Small intestine (tissue), 7 donors: Measurements from ENCODE around the gene IL1RL1. TPM values are rescaled to one million over a fixed set of nuclear protein-coding genes. Genes with fewer than 3 reads are reported as not detected.

Experiments
- DNase-seq, 2 donors: peaks; one replicate each; pipeline versions ENCODE4 v3.0.0 to v3.0.0-alpha.2; 2013
- FAIRE-seq: peaks from 2 replicates; lab custom pipeline; 2012; peaks lifted over from hg19 to GRCh38; lab: Jason Lieb, UNC
- H3K27ac ChIP-seq, 3 donors: one replicate each; pipeline ENCODE4 v1.5.1; 2013; ENCODE audit warnings: low read length in 2 of 3, mild to moderate bottlenecking in 2 of 3, control low read depth in 1 of 3, inconsistent platforms in 1 of 3, low read depth in 1 of 3, moderate library complexity in 1 of 3
- H3K27me3 ChIP-seq, 3 donors: one replicate each; pipeline ENCODE4 v1.6.1; 2013; ENCODE audit warnings: low read length in 3 of 3, inconsistent platforms in 1 of 3; ENCODE audit not compliant: control insufficient read depth in 3 of 3, insufficient read depth in 3 of 3
- H3K36me3 ChIP-seq, 3 donors: one replicate each; pipeline ENCODE4 v1.6.1; 2013; ENCODE audit warnings: low read length in 3 of 3, inconsistent platforms in 1 of 3, low read depth in 1 of 3, mild to moderate bottlenecking in 1 of 3, moderate library complexity in 1 of 3; ENCODE audit not compliant: control insufficient read depth in 3 of 3, insufficient read depth in 2 of 3
- H3K4me1 ChIP-seq, 3 donors: one replicate each; pipeline ENCODE4 v1.6.1; 2013; ENCODE audit warnings: low read length in 2 of 3, inconsistent platforms in 1 of 3, low read depth in 1 of 3, mild to moderate bottlenecking in 1 of 3, moderate library complexity in 1 of 3; ENCODE audit not compliant: control insufficient read depth in 3 of 3, insufficient read depth in 2 of 3
- H3K4me3 ChIP-seq, 3 donors: one replicate each; pipeline ENCODE4 v1.5.1; 2013; ENCODE audit warnings: low read length in 3 of 3, control low read depth in 1 of 3, inconsistent platforms in 1 of 3, low read depth in 1 of 3, mild to moderate bottlenecking in 1 of 3, moderate library complexity in 1 of 3
- H3K9me3 ChIP-seq, 2 donors: one replicate each; pipeline ENCODE4 v1.6.1; 2013; ENCODE audit warnings: low read depth in 1 of 2, low read length in 1 of 2; ENCODE audit not compliant: control insufficient read depth in 2 of 2, insufficient read depth in 1 of 2
- WGBS, 3 donors: extraction: QIAGEN DNeasy Blood & Tissue Kit; methylation state at CpG; one replicate each; pipeline ENCODE4 v1.1.7; 2013; 5-methylcytosine and 5-hydroxymethylcytosine counted together
- polyA plus RNA-seq, 4 donors: library from polyadenylated mRNA; stranded (reverse) in 3 of 4; unstranded in 1 of 4; fragments of 200-250 nt in 3 of 4; fragments of 120-200 nt in 1 of 4; gene quantifications; one replicate each; pipeline versions ENCODE4 v1.2.1 to v1.2.3, GENCODE V29; 2013
- donor health status: healthy with polysubstance abuse.
- donor health status: control.
- donor health status: control.
- donor health status: Bipolar disorder and iron deficiency.
- donor health status: healthy.

IL1RL1 gene
- polyA plus RNA-seq, 4 donors, result 0.31 to 14.6 (median 2.4) TPM

GRCh38 chr2:102345329-102345920, 34.1 kb downstream of the IL1RL1 start:
- no peaks in the 10 kb centered on the region for H3K9me3 ChIP-seq
- no peak overlapping the region for H3K27ac ChIP-seq
- no peak for DNase-seq
- H3K27me3 ChIP-seq, result peaks cover 0 to 11% (median 0%) of the 10 kb centered on the region in 3 donors
- H3K36me3 ChIP-seq, result no peaks in the 10 kb centered on the region
- no peak overlapping the region for H3K4me3 ChIP-seq
- H3K4me1 ChIP-seq, result no peaks in the 10 kb centered on the region
- no peak for FAIRE-seq
- 78 to 83% (median 79%) methylated on average over 4 of the region's 4 CpGs for WGBS, 3 donors

GRCh38 chr2:102346381-102347130, 35.2 kb downstream of the IL1RL1 start:
- WGBS, 3 donors, result 75 to 85% (median 84%) methylated on average over 7 of the region's 7 CpGs
- FAIRE-seq, result no peak
- H3K36me3 ChIP-seq, result no peaks in the 10 kb centered on the region

GRCh38 chr2:102350137-102350793, 38.9 kb downstream of the IL1RL1 start:
- Histone ChIP-seq H3K36me3 (no peaks in the 10 kb centered on the region), H3K4me1 (no peaks in the 10 kb centered on the region), H3K4me3 (no peak overlapping the region), H3K27ac (no peak overlapping the region), H3K27me3 (peaks cover 0 to 9% (median 0%) of the 10 kb centered on the region in 3 donors), H3K9me3 (no peaks in the 10 kb centered on the region)
- DNase-seq (no peak), FAIRE-seq (no peak)
- WGBS, 3 donors, result 32 to 63% (median 35%) methylated on average over 1 of the region's 1 CpG

More at GRCh38 chr2:102346381-102347130, 35.2 kb downstream of the IL1RL1 start:
- Histone ChIP-seq H3K4me3 (no peak overlapping the region), H3K27ac (no peak overlapping the region), H3K27me3 (peaks cover 0 to 15% (median 0%) of the 10 kb centered on the region in 3 donors), H3K4me1 (no peaks in the 10 kb centered on the region), H3K9me3 (no peaks in the 10 kb centered on the region)
- DNase-seq, result no peak

GRCh38 chr2:102355526-102356380, 44.4 kb downstream of the IL1RL1 start, which contains the start of gene IL18R1:
Gene IL18R1 (plus strand): TSS chr2:102355796. CDS start chr2:102362661, 6,865 bp downstream.
- peak within 1 kb of the TSS; percentile 38 to 95 (median 89) for H3K27ac ChIP-seq
- DNase-seq (peak; percentile 76 to 91), FAIRE-seq (no peak)
- H3K9me3 ChIP-seq, result no peaks in the 10 kb centered on the region
- H3K27me3 ChIP-seq, result peaks cover 0 to under 1% (median 0%) of the 10 kb centered on the region in 3 donors
- no peaks in the 10 kb centered on the region for H3K36me3 ChIP-seq
- peak within 1 kb of the TSS; percentile 62 to 90 (median 63) for H3K4me3 ChIP-seq
- peaks cover 0 to 3% (median 3%) of the 10 kb centered on the region in 3 donors for H3K4me1 ChIP-seq
- 0 to 1% (median 1%) methylated on average over 63 to 69 of the region's 69 CpGs for WGBS, 3 donors

GRCh38 chr2:102356381-102356712, 45.0 kb downstream of the IL1RL1 start:
- WGBS, 3 donors, result 3 to 8% (median 4%) methylated on average over 7 of the region's 7 CpGs
- Histone ChIP-seq H3K27me3 (no peaks in the 10 kb centered on the region), H3K36me3 (no peaks in the 10 kb centered on the region), H3K4me1 (peaks cover 0 to 3% (median 3%) of the 10 kb centered on the region in 3 donors), H3K27ac (peak overlapping the region; percentile 38 to 95 (median 89)), H3K9me3 (no peaks in the 10 kb centered on the region), H3K4me3 (peak overlapping the region; percentile 62 to 90 (median 63))
- DNase-seq (no peak), FAIRE-seq (no peak)

- Histone ChIP-seq H3K27ac (peak overlapping the region in 1 of 3 donors; percentile 66), H3K4me1 (peaks cover 0 to 3% (median 3%) of the 10 kb centered on the region in 3 donors), H3K27me3 (no peaks in the 10 kb centered on the region), H3K4me3 (peak overlapping the region in 1 of 3 donors; percentile 90), H3K9me3 (no peaks in the 10 kb centered on the region), H3K36me3 (no peaks in the 10 kb centered on the region)
- FAIRE-seq (no peak), DNase-seq (no peak)
- WGBS, 3 donors, result 46 to 57% (median 51%) methylated on average over 2 of the region's 2 CpGs
Observed at GRCh38 chr2:102356741-102357140, 45.4 kb downstream of the IL1RL1 start.

GRCh38 chr2:102357937-102358336, 46.6 kb downstream of the IL1RL1 start:
- Histone ChIP-seq H3K27ac (peak overlapping the region in 1 of 3 donors; percentile 62), H3K9me3 (no peaks in the 10 kb centered on the region), H3K4me1 (peaks cover 0 to 3% (median 3%) of the 10 kb centered on the region in 3 donors), H3K4me3 (no peak overlapping the region), H3K36me3 (no peaks in the 10 kb centered on the region), H3K27me3 (no peaks in the 10 kb centered on the region)
- 41 to 56% (median 52%) methylated on average over 2 of the region's 2 CpGs for WGBS, 3 donors
- DNase-seq (no peak), FAIRE-seq (no peak)
